H1 (cell line): ENCODE measurements around the gene YIPF3. TPM values are rescaled to one million over a fixed set of nuclear protein-coding genes. Genes with fewer than 3 reads are reported as not detected.

Experiments
- polyA plus RNA-seq, 7 experiments: library from polyadenylated mRNA; depleted of rRNA in 3 of 7; stranded (reverse) in 5 of 7; unstranded in 2 of 7; fragments of >200 nt in 5 of 7; fragments of 200-250 nt in 2 of 7; gene quantifications; 1 replicate in 5 of 7; 2 replicates in 1 of 7; 4 replicates in 1 of 7; pipeline versions ENCODE4 v1.2.1 to v1.2.3, GENCODE V29; 2011 to 2013; ENCODE audit warnings: missing spikeins in 2 of 7, mixed read lengths in 2 of 7
- total RNA-seq: library from RNA; stranded (reverse); fragmentation: NEBNext Ultra II Directional; extraction: Animal tissue kit (Norgen Biotek cat#: 25700); gene quantifications from 2 replicates; pipeline ENCODE4 v1.2.1, GENCODE V29; 2021
- TF ChIP-seq, protein P1 (sequence below): IDR thresholded peaks from 2 replicates; pipeline ENCODE4 v1.6.1; 2012; ENCODE audit warnings: inconsistent platforms

Gene YIPF3
- total and polyA plus RNA-seq, 2 of the 8 experiments (the other 6 are each of a cell fraction or from before 2014, with no cell fraction given): 77.2 to 225 TPM

DNA sequence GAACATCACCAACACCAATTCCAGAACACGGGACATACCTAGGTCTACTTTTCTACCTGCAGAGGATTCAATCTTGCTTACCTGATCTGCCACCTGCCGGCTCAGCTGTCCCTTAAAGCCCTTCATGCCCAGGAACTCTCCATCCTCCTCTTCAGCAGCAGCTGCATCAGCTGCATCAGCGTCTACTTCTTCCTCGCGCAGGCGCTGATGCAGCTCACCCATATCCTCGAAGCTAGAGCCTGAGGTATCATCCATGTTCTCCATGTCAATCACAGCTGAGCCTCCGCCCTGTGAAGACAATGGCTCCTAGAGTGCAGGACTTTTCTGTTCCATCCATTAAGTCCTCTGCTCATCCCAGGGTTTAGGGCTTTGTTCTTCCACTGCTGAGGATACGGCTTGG is 918 bp downstream of the YIPF3 start (continued):
- TF ChIP-seq, protein P1, sequence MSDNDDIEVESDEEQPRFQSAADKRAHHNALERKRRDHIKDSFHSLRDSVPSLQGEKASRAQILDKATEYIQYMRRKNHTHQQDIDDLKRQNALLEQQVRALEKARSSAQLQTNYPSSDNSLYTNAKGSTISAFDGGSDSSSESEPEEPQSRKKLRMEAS: no peak
